ENCODE results near the gene WNK3.
"Not testable (repeated sequence)": the region's sequence is repeated elsewhere in the genome, so short reads cannot be mapped to it uniquely, and the experiment has no call there.

WNK3 gene

GRCh38 chrX:54357414-54358377 lies at the start of gene WNK3:
Gene WNK3 (minus strand): TSS chrX:54358046.
- peak; percentile 68 for DNase-seq

GRCh38 chrX:54407266-54407665 lies 49.4 kb upstream of the WNK3 start:
- no peak for DNase-seq

DNA sequence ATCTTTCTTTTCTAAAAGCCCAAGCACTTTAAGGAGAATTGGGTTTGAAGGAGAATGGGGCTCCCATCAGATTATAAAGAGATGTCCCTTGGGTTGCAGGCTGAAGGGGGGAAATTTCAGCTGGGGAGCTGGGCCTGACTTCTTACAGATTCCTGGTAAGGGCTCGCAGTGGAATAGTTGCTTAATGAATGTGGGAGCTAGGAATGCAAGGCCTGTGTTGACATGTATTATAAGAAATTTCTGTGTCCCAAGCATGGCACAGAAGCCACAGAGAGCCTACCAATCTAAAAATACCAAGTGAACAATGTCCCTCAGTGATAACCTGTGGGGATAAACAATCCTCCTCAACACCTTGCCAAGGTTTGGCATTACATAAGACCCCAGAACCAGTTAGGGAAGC lies 39.3 kb upstream of the WNK3 start:
- no peak for DNase-seq

DNA sequence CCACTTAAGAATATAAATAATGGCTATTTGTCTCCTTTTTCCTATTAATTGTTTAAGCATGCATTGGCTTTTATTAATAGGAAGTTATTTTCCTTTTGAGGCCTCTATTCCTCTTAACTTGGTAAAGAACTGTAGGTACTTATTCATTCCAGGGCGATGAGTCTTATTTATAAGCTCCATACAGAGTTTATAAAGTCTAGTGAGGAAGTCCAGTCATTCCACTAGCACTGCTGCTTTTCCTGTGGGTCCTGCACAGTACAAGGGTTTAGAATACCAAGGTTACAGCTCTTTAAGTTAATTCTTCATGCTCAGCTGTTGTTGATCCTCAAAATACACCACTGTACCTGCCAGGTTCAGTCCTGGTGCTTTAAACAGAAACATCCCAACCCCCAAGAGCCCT lies 28.5 kb upstream of the WNK3 start:
- no peak for DNase-seq

- DNase-seq, result not testable (repeated sequence)
Observed at GRCh38 chrX:54384661-54385060, 26.8 kb upstream of the WNK3 start.

- no peak for DNase-seq
Observed at GRCh38 chrX:54359408-54359807, 1.6 kb upstream of the WNK3 start.

DNA sequence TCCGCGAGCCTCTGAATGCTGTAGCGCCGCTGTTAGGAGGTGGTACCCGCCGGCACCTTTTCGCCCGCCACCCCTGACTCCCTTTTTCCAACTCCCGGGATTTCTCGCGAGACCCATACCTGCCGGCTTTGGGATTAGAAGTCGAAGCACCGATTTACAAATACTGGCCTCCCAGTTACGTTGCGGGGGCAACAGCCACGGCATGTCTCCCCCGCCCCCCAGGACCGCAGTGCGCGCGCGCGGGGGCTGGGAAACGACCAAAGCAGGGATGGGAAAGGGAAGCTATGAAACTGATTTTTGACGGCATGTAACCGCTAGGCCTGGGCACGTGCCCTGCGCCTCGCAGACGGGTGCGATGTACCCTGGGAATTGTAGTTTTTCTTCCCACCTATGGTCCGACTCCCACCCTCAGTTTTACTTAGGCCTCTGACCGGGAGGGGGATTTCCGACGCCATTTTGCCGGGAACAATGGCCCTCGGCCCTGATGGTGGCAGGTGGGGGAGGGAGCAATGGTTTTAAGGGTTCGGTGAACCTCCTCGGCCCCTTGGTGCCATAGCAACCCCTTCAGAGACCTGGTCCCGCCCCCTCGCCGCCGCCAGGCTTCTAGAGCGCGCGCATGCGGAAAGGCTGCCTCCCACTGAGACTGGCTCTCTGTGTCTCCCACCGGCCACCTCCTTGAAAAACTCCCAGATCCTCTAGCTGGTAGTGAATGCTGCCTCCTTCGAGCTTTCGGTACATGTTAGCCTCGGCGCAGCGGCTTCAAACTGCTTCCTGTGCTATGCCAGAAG lies 772 bp upstream of the WNK3 start:
- DNase-seq, result peak; percentile 10

DNA sequence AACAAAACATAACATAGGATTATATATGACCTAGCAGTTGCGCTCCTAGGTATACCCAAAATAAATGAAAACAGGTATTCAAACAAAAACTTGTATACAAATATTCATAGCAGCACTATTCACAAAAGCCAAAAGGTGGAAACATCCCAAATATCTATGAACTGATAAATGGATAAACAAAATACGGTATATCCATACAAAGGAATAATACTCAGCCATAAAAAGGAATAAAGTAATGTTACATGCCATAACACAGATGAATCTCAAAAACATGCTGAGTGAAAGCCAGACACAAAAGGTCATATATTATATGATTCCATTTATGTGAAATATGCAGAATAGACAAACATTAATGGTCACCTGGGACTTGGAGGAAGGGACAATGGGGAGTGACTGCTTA lies 5.2 kb downstream of the WNK3 start:
- no peak for DNase-seq

GRCh38 chrX:54337383-54337782 lies 20.5 kb downstream of the WNK3 start:
- DNase-seq, result not testable (repeated sequence)

DNA sequence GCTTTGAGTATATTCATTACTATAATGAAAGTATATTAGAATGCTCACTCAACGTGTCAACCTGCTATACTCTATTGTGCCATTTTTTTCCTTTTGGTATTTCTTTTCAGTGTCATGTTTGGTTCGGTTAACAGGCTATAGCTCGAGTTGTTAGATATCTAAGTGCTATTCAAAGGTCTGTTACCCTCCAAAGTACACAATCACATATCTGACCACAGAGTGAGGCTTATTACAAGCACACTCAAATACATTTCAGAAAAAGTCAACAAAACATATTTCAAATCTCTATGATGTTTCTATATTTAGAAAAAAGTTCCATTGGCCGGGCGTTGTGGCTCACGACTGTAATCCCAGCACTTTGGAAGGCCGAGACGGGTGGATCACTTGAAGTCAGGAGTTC lies 32.8 kb downstream of the WNK3 start:
- no peak for DNase-seq

DNA sequence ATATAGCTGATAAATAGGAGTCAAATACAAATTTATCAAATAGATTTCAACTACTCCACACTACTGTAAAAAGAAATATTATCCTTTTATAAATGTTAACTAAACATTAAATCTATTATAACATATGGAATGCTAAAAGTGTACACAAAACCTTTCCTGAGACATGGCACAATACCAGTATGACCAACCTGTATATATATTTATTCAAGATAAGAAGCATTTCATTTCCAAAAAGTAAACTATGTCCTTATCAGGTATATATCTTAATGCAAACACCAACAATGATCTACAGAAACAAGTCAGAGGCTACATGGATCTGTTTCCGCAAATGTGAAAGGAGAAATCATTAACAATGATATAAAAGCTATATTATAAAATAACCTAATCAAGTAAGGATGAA lies 37.8 kb downstream of the WNK3 start:
- DNase-seq, result no peak

DNA sequence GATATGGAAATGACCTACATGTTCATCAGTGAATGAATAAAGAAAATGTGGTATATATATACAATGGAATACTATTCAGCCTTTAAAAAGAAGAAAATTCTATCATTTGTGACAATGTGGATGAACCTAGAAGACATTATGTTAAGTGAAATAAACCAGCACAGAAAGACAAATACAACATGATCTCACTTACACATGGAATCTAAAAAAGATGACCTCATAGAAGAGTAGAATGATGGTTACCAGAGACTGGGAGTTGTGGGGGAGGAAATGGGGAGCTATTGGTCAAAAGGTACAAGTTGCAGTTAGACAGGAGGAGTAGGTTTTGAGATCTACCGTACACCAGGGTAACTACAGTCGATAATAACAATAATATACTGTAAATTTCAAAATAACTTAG lies 51.5 kb downstream of the WNK3 start:
- no peak for DNase-seq

GRCh38 chrX:54301516-54301915 lies 56.3 kb downstream of the WNK3 start:
- DNase-seq, result no peak

DNA sequence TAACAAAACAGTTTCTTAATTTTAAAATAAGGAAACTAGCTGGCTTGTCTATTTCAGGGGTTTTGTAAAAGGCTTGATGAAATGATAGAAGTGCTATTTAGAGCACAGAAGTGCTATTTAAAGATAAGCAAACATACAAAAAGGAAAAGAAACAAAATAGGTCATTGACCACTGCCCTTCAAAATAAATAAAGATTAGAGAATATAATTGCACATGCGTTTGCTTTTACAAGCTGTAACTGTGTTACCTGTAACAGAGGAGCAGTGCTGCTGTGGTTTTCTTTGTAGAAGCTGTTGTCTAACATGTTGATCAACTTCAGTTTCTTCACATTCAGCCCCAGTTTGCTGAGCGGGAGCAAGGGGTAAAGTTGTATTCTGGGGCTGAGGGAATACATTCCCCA lies 63.5 kb downstream of the WNK3 start:
- no peak for DNase-seq

GRCh38 chrX:54292755-54293154 lies 65.1 kb downstream of the WNK3 start:
- no peak for DNase-seq

DNA sequence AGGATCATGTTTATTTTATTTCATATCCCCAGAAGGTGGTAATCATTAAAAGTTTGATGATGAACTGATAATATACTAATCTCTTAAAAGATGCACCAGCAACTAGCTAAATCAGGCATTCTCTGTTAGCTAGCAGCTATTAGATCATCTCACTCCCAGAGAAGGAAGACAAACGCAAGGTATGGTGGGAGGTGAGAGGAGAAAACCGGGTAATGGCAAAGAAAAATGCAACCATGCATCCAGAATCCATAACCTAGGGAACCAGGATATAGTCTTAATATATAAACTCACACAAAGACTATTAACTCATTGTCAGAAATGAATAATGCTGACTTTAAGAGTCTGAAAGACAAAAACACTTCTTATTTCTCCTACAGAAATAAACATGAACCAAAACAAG lies 66.1 kb downstream of the WNK3 start:
- DNase-seq, result no peak

DNA sequence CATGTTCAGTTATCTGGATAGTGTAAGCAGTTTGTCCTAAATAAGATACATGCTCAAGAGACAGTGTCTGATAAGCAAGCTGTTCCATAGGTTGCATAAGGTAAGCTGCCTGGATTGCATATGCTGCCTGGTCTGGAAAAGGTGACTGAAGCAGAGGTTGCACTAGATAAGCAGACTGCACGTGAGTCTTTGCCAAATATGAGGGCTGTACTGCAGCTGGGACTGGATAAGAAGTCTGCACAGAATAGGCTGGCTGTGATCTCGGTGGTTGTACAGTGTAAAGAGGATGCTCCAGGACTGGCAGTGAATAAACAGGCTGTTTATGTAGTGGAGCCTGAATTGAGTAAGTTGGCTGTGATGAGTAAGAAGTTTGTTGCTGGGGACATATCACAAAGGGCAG lies 68.9 kb downstream of the WNK3 start:
- no peak for DNase-seq

GRCh38 chrX:54288277-54288676 lies 69.6 kb downstream of the WNK3 start:
- DNase-seq, result no peak

- DNase-seq, result no peak
Observed at GRCh38 chrX:54281676-54282075, 76.2 kb downstream of the WNK3 start.

- DNase-seq, result no peak
Observed at GRCh38 chrX:54280466-54280865, 77.4 kb downstream of the WNK3 start.

GRCh38 chrX:54271664-54272063 lies 86.2 kb downstream of the WNK3 start:
- no peak for DNase-seq

DNA sequence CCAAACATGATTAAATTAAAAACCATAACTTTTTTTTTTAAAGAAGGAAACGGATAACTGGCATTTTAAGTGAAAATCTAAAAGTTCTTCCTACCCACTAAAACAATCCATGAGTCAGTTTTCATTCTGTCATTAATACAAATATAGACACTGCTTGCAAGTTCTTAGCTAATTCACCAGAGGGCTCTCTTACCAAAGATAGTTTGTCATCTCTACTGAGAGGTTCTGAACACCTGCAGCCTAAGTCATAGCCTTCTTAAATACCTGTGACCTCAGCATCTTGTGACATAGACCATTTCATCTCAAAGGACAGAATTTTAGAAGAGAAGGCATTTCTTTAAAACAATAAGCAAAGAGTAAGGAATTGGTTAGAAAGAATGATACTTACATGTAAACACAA lies 109.5 kb downstream of the WNK3 start:
- DNase-seq, result no peak

DNA sequence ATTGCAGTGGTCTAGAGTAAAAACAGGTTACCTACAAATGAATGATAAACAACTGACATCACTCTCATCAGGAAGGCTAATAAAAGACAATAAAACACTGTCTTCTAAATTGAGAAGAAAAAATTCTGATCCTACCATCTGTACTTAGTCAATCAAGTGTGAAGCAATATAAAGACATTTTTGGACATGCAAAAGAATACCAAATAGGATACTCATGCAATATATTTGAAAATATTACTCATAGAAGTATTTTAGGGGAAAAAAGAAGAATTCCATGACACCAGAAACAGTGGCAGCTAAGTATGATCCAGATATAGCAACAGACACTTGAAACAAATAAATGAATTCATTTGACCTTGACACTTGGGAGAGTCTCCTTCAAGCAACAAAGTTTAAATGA lies 111.0 kb downstream of the WNK3 start:
- no peak for DNase-seq

DNA sequence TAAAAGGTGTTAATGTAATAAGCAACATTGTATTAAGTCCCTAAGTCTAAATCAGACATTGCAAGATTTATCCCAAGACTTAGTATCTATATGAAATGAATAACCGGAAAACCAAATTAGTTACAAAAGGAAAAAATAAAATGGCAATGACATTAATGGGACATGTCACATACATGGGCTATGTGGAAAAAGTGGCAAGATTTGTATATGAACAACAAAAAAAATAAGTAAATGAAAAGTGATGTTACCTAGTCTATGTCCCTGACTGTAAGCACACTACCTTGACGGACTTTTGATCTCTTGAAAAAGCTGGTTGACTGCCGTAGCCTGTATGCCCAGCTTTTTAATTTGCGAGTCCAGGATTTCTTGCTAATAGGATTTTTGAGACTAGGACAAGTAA lies 119.3 kb downstream of the WNK3 start:
- no peak for DNase-seq
